C4-2B (cell line): Measurements from ENCODE around the gene STK26.

Source experiments
- ZFX ChIP-seq: fragments of 450-650 bp; IDR thresholded peaks from 2 replicates; pipeline ENCODE4 v1.6.1; 2017
- TF ChIP-seq, protein P1 (sequence below): fragments of 450-650 bp; conservative IDR thresholded peaks from 2 replicates; pipeline ENCODE4 v1.5.1; 2017; ENCODE audit warnings: mild to moderate bottlenecking

DNA sequence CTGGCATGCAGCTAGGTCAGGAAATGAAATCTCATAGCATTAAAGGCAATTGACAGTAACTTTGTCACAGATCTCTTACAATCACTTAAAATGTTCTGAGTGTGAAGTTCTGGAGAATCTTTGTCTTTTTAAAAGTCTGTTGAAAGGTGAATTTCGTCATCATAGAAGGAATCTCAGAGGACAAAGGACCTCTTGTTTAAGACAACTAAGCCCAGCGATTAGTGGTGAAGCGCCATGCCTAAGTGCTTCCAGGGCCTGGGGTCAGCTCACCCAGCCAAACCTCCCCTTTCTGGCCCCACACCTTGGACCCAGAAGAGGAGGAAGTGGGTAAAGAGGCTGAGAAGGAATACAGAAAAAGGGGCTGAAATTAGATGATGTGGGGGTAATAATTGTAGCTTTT, 96.2 kb downstream of the STK26 start:
- TF ChIP-seq, protein P1, sequence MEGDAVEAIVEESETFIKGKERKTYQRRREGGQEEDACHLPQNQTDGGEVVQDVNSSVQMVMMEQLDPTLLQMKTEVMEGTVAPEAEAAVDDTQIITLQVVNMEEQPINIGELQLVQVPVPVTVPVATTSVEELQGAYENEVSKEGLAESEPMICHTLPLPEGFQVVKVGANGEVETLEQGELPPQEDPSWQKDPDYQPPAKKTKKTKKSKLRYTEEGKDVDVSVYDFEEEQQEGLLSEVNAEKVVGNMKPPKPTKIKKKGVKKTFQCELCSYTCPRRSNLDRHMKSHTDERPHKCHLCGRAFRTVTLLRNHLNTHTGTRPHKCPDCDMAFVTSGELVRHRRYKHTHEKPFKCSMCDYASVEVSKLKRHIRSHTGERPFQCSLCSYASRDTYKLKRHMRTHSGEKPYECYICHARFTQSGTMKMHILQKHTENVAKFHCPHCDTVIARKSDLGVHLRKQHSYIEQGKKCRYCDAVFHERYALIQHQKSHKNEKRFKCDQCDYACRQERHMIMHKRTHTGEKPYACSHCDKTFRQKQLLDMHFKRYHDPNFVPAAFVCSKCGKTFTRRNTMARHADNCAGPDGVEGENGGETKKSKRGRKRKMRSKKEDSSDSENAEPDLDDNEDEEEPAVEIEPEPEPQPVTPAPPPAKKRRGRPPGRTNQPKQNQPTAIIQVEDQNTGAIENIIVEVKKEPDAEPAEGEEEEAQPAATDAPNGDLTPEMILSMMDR: no peak
- TF ChIP-seq ZFX: no peak
